GM21367 (cell line): ENCODE results near the gene FMN1.

ENCODE experiments used
- ATAC-seq: cut with Tn5 transposase; IDR thresholded peaks from one replicate; pipeline ENCODE4 v1.9.1; 2021; ENCODE audit not compliant: unreplicated experiment

The FMN1 gene

GRCh38 chr15:32743411-32744140 is 450.9 kb downstream of the FMN1 start:
- ATAC-seq: no peak

- no peak for ATAC-seq
Observed at GRCh38 chr15:32739522-32740063, 454.9 kb downstream of the FMN1 start.

- no peak for ATAC-seq
Observed at GRCh38 chr15:32738666-32739065, 455.8 kb downstream of the FMN1 start.

- no peak for ATAC-seq
Observed at GRCh38 chr15:32737304-32737703, 457.2 kb downstream of the FMN1 start.

GRCh38 chr15:32736701-32737061 is 457.8 kb downstream of the FMN1 start:
- ATAC-seq: no peak

- ATAC-seq: no peak
Observed at GRCh38 chr15:32735989-32736700, 458.4 kb downstream of the FMN1 start.

- ATAC-seq: no peak
Observed at GRCh38 chr15:32733281-32733680, 461.2 kb downstream of the FMN1 start.

- ATAC-seq: no peak
Observed at GRCh38 chr15:32732574-32733157, 461.8 kb downstream of the FMN1 start.

GRCh38 chr15:32730677-32731654 is 463.5 kb downstream of the FMN1 start:
- no peak for ATAC-seq

- no peak for ATAC-seq
Observed at GRCh38 chr15:32729700-32730395, 464.7 kb downstream of the FMN1 start.

- ATAC-seq: peak; percentile 89
Observed at GRCh38 chr15:32723171-32723948, 471.2 kb downstream of the FMN1 start.

GRCh38 chr15:32722136-32722535 is 472.4 kb downstream of the FMN1 start:
- no peak for ATAC-seq

GRCh38 chr15:32721596-32721995 is 472.9 kb downstream of the FMN1 start:
- no peak for ATAC-seq

- no peak for ATAC-seq
Observed at GRCh38 chr15:32718821-32719716, 475.4 kb downstream of the FMN1 start.

- ATAC-seq: no peak
Observed at GRCh38 chr15:32718227-32718820, 476.2 kb downstream of the FMN1 start.

- no peak for ATAC-seq
Observed at GRCh38 chr15:32717426-32718226, 476.9 kb downstream of the FMN1 start, which contains the start of gene GREM1. Gene GREM1, plus strand, starts transcription at chr15:32718004. Its CDS starts 12,687 bp downstream, at chr15:32730691.

GRCh38 chr15:32716915-32717425 is 477.5 kb downstream of the FMN1 start:
- ATAC-seq: no peak
